HCT116 (cell line): ENCODE measurements around the gene SMARCAL1.

Experiments
- CBX3 ChIP-seq: IDR thresholded peaks from 2 replicates; pipeline ENCODE4 v1.6.1; 2012; ENCODE audit warnings: low read depth
- ELF1 ChIP-seq: IDR thresholded peaks from 2 replicates; pipeline ENCODE4 v1.6.1; 2012; ENCODE audit warnings: low read depth, borderline replicate concordance
- EZH2 ChIP-seq: fragments of 200-600 bp; sonication (generic); IDR thresholded peaks from 2 replicates; pipeline ENCODE4 v1.6.1; 2017; ENCODE audit warnings: antibody characterized with exemption, mixed run types
- EZH2phosphoT487 ChIP-seq: fragments of 200-600 bp; IDR thresholded peaks from 2 replicates; pipeline ENCODE4 v1.6.1; 2018; ENCODE audit warnings: antibody characterized with exemption, borderline replicate concordance
- POLR2A ChIP-seq: IDR thresholded peaks from 2 replicates; pipeline ENCODE4 v1.7.0; 2011; ENCODE audit warnings: borderline replicate concordance; ENCODE audit not compliant: insufficient read depth, insufficient read length; ENCODE audit errors: extremely low read depth
- POLR2AphosphoS5 ChIP-seq: IDR thresholded peaks from 2 replicates; pipeline ENCODE4 v1.6.1; 2011; ENCODE audit warnings: mild to moderate bottlenecking, low read depth, low read length, moderate library complexity
- RAD21 ChIP-seq: IDR thresholded peaks from 2 replicates; pipeline ENCODE4 v1.6.1; 2012; ENCODE audit warnings: low read depth, mild to moderate bottlenecking
- TF ChIP-seq, protein P1 (sequence below), 3 experiments: fragments of 200-600 bp in 1 of 3; sonication (generic) in 1 of 3; IDR thresholded peaks in 2 of 3; conservative IDR thresholded peaks in 1 of 3; 2 replicates each; pipeline ENCODE4 v1.5.1; 2012 to 2017; ENCODE audit warnings: low read depth in 2 of 3, low read length in 2 of 3, antibody characterized with exemption in 1 of 3, borderline replicate concordance in 1 of 3, control low read depth in 1 of 3, mild to moderate bottlenecking in 1 of 3, mixed read lengths in 1 of 3, mixed run types in 1 of 3, moderate library complexity in 1 of 3; ENCODE audit not compliant: insufficient read depth in 1 of 3
- TF ChIP-seq, protein P2 (sequence below): IDR thresholded peaks from 2 replicates; pipeline ENCODE4 v1.6.1; 2012; ENCODE audit warnings: low read depth
- TF ChIP-seq, protein P3 (sequence below): IDR thresholded peaks from 2 replicates; pipeline ENCODE4 v1.6.1; 2012

GRCh38 chr2:216482640-216483039 is 70.4 kb downstream of the SMARCAL1 start:
- TF ChIP-seq, protein P1, sequence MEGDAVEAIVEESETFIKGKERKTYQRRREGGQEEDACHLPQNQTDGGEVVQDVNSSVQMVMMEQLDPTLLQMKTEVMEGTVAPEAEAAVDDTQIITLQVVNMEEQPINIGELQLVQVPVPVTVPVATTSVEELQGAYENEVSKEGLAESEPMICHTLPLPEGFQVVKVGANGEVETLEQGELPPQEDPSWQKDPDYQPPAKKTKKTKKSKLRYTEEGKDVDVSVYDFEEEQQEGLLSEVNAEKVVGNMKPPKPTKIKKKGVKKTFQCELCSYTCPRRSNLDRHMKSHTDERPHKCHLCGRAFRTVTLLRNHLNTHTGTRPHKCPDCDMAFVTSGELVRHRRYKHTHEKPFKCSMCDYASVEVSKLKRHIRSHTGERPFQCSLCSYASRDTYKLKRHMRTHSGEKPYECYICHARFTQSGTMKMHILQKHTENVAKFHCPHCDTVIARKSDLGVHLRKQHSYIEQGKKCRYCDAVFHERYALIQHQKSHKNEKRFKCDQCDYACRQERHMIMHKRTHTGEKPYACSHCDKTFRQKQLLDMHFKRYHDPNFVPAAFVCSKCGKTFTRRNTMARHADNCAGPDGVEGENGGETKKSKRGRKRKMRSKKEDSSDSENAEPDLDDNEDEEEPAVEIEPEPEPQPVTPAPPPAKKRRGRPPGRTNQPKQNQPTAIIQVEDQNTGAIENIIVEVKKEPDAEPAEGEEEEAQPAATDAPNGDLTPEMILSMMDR (IDR thresholded peaks at IDR 0.05 in 2 of 3, conservative IDR thresholded peaks at IDR 0.05 in 1 of 3; ENCODE audit: borderline replicate concordance in 1 of 3, insufficient read depth in 1 of 3, low read depth in 2 of 3, low read length in 2 of 3), result no peak
- no peak for TF ChIP-seq POLR2A
- TF ChIP-seq EZH2phosphoT487, result no peak
- TF ChIP-seq EZH2, result no peak
- no peak for TF ChIP-seq RAD21
- no peak for TF ChIP-seq POLR2AphosphoS5
- no peak for TF ChIP-seq ELF1
- no peak for TF ChIP-seq CBX3
- TF ChIP-seq, protein P2, sequence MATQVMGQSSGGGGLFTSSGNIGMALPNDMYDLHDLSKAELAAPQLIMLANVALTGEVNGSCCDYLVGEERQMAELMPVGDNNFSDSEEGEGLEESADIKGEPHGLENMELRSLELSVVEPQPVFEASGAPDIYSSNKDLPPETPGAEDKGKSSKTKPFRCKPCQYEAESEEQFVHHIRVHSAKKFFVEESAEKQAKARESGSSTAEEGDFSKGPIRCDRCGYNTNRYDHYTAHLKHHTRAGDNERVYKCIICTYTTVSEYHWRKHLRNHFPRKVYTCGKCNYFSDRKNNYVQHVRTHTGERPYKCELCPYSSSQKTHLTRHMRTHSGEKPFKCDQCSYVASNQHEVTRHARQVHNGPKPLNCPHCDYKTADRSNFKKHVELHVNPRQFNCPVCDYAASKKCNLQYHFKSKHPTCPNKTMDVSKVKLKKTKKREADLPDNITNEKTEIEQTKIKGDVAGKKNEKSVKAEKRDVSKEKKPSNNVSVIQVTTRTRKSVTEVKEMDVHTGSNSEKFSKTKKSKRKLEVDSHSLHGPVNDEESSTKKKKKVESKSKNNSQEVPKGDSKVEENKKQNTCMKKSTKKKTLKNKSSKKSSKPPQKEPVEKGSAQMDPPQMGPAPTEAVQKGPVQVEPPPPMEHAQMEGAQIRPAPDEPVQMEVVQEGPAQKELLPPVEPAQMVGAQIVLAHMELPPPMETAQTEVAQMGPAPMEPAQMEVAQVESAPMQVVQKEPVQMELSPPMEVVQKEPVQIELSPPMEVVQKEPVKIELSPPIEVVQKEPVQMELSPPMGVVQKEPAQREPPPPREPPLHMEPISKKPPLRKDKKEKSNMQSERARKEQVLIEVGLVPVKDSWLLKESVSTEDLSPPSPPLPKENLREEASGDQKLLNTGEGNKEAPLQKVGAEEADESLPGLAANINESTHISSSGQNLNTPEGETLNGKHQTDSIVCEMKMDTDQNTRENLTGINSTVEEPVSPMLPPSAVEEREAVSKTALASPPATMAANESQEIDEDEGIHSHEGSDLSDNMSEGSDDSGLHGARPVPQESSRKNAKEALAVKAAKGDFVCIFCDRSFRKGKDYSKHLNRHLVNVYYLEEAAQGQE, result no peak
- TF ChIP-seq, protein P3, sequence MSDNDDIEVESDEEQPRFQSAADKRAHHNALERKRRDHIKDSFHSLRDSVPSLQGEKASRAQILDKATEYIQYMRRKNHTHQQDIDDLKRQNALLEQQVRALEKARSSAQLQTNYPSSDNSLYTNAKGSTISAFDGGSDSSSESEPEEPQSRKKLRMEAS, result no peak
